Loucy (cell line): ENCODE results near the gene CENPC.

ENCODE experiments used
- EZH2phosphoT487 ChIP-seq: fragments of 200-600 bp; IDR thresholded peaks from 2 replicates; pipeline ENCODE4 v1.6.1; 2018; ENCODE audit warnings: antibody characterized with exemption, mild to moderate bottlenecking, moderate library complexity, borderline replicate concordance
- TF ChIP-seq, protein P1 (sequence below): fragments of 200-600 bp; sonication (generic); conservative IDR thresholded peaks from 2 replicates; pipeline ENCODE4 v1.5.1; 2014; ENCODE audit warnings: mild to moderate bottlenecking, antibody characterized with exemption, low read length

DNA sequence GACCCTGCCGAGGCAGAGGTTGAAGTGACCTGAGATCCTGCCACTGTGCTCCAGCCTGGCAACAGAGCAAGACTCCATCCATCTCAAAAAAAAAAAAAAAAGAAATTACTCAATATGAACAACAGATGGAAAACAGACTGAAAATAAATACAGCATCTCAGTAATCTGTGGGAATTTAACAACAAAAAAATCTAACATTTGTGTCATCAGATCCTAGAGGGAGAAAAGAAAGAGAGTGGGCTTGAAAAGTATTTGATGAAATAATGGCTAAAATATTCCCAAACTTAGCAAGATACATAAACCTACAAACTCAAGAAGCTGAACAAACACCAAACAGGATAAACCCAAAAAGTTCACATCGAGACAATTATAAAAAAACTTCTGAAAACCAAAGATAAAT, 84.7 kb downstream of the CENPC start:
- TF ChIP-seq, protein P1, sequence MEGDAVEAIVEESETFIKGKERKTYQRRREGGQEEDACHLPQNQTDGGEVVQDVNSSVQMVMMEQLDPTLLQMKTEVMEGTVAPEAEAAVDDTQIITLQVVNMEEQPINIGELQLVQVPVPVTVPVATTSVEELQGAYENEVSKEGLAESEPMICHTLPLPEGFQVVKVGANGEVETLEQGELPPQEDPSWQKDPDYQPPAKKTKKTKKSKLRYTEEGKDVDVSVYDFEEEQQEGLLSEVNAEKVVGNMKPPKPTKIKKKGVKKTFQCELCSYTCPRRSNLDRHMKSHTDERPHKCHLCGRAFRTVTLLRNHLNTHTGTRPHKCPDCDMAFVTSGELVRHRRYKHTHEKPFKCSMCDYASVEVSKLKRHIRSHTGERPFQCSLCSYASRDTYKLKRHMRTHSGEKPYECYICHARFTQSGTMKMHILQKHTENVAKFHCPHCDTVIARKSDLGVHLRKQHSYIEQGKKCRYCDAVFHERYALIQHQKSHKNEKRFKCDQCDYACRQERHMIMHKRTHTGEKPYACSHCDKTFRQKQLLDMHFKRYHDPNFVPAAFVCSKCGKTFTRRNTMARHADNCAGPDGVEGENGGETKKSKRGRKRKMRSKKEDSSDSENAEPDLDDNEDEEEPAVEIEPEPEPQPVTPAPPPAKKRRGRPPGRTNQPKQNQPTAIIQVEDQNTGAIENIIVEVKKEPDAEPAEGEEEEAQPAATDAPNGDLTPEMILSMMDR: no peak
- no peak for TF ChIP-seq EZH2phosphoT487
